H9 (cell line): ENCODE data around the gene PTTG1IP. TPM values are rescaled to one million over a fixed set of nuclear protein-coding genes. Genes with fewer than 3 reads are reported as not detected.

Experiments
- DNase-seq: peaks from one replicate; pipeline ENCODE4 v3.0.0-alpha.2; 2017
- H2AFZ ChIP-seq: one replicate; pipeline ENCODE4 v1.6.1; 2013; ENCODE audit warnings: mild to moderate bottlenecking, low read length, control low read depth, moderate library complexity
- H2AK5ac ChIP-seq: 2 replicates; pipeline ENCODE4 v1.6.1; 2013; ENCODE audit warnings: low read length, control low read depth, mixed read lengths; ENCODE audit not compliant: insufficient read length
- H2BK120ac ChIP-seq: one replicate; pipeline ENCODE4 v1.6.1; 2013; ENCODE audit warnings: low read depth, mild to moderate bottlenecking, low read length, control low read depth, inconsistent platforms; ENCODE audit not compliant: poor library complexity, severe bottlenecking
- H2BK12ac ChIP-seq: 2 replicates; pipeline ENCODE4 v1.6.1; 2013; ENCODE audit warnings: low read length, control low read depth, mixed read lengths, low read depth; ENCODE audit not compliant: insufficient read length
- H2BK15ac ChIP-seq: 2 replicates; pipeline ENCODE4 v1.6.1; 2013; ENCODE audit warnings: low read depth, low read length, control low read depth
- H2BK20ac ChIP-seq: one replicate; pipeline ENCODE4 v1.6.1; 2013; ENCODE audit warnings: low read depth, mild to moderate bottlenecking, low read length, control low read depth, inconsistent platforms; ENCODE audit not compliant: poor library complexity, severe bottlenecking
- H2BK5ac ChIP-seq: 2 replicates; pipeline ENCODE4 v1.6.1; 2013; ENCODE audit warnings: low read length, control low read depth, mixed read lengths; ENCODE audit not compliant: insufficient read length
- H3K14ac ChIP-seq: 2 replicates; pipeline ENCODE4 v1.6.1; 2013; ENCODE audit warnings: low read length, control low read depth; ENCODE audit not compliant: insufficient read depth
- H3K18ac ChIP-seq: 2 replicates; pipeline ENCODE4 v1.6.1; 2013; ENCODE audit warnings: low read depth, mild to moderate bottlenecking, mixed read lengths, low read length, control low read depth; ENCODE audit not compliant: insufficient read length
- H3K23ac ChIP-seq: 2 replicates; pipeline ENCODE4 v1.6.1; 2013; ENCODE audit warnings: low read length, control low read depth, mixed read lengths, low read depth; ENCODE audit not compliant: insufficient read length
- H3K23me2 ChIP-seq: 2 replicates; pipeline ENCODE4 v1.6.1; 2013; ENCODE audit warnings: low read depth, mild to moderate bottlenecking, mixed read lengths, low read length, control low read depth; ENCODE audit not compliant: insufficient read length, poor library complexity, severe bottlenecking
- H3K27ac ChIP-seq: 2 replicates; pipeline ENCODE4 v1.5.1; 2013; ENCODE audit warnings: low read length, control low read depth, mixed read lengths, low read depth; ENCODE audit not compliant: insufficient read length
- H3K27me3 ChIP-seq: 2 replicates; pipeline ENCODE4 v1.6.1; 2013; ENCODE audit warnings: low read length, control low read depth, inconsistent platforms; ENCODE audit not compliant: insufficient read depth
- H3K4ac ChIP-seq: 2 replicates; pipeline ENCODE4 v1.6.1; 2013; ENCODE audit warnings: low read depth, mild to moderate bottlenecking, control low read depth, inconsistent platforms, low read length, moderate library complexity
- H3K4me1 ChIP-seq: 2 replicates; pipeline ENCODE4 v1.6.1; 2013; ENCODE audit warnings: low read length, control low read depth, inconsistent platforms; ENCODE audit not compliant: insufficient read depth
- H3K4me2 ChIP-seq: 2 replicates; pipeline ENCODE4 v1.6.1; 2013; ENCODE audit warnings: low read length, control low read depth, mixed read lengths; ENCODE audit not compliant: insufficient read length, insufficient read depth
- H3K56ac ChIP-seq: 2 replicates; pipeline ENCODE4 v1.6.1; 2013; ENCODE audit warnings: low read depth, mild to moderate bottlenecking, mixed read lengths, low read length, control low read depth; ENCODE audit not compliant: insufficient read length
- H3K79me1 ChIP-seq: 2 replicates; pipeline ENCODE4 v1.6.1; 2013; ENCODE audit warnings: low read depth, mild to moderate bottlenecking, moderate library complexity, low read length, control low read depth, inconsistent platforms; ENCODE audit not compliant: insufficient read depth, poor library complexity, severe bottlenecking
- H3K79me2 ChIP-seq: 2 replicates; pipeline ENCODE4 v1.6.1; 2013; ENCODE audit warnings: low read length, control low read depth, inconsistent platforms; ENCODE audit not compliant: insufficient read depth
- H3K9ac ChIP-seq: 2 replicates; pipeline ENCODE4 v1.6.1; 2013; ENCODE audit warnings: low read length, control low read depth, mixed read lengths; ENCODE audit not compliant: insufficient read length; ENCODE audit errors: extremely low read depth
- H3K9me3 ChIP-seq: one replicate; pipeline ENCODE4 v1.6.1; 2013; ENCODE audit warnings: low read depth, low read length, inconsistent platforms; ENCODE audit not compliant: control insufficient read depth
- H3T11ph ChIP-seq: one replicate; pipeline ENCODE4 v1.6.1; 2013; ENCODE audit warnings: mild to moderate bottlenecking, low read length, control low read depth, inconsistent platforms
- H4K20me1 ChIP-seq: one replicate; pipeline ENCODE4 v1.6.1; 2013; ENCODE audit not compliant: control insufficient read depth, insufficient read length, insufficient read depth
- H4K5ac ChIP-seq: 2 replicates; pipeline ENCODE4 v1.6.1; 2013; ENCODE audit warnings: low read depth, mild to moderate bottlenecking, mixed read lengths, low read length, control low read depth; ENCODE audit not compliant: insufficient read length
- H4K8ac ChIP-seq: replicated peaks from 2 replicates; pipeline ENCODE4 v1.6.1; 2013; ENCODE audit warnings: low read length, control low read depth, mixed read lengths, low read depth; ENCODE audit not compliant: insufficient read length
- H4K91ac ChIP-seq: 2 replicates; pipeline ENCODE4 v1.6.1; 2013; ENCODE audit warnings: low read depth, mild to moderate bottlenecking, moderate library complexity, mixed read lengths, low read length, control low read depth; ENCODE audit not compliant: insufficient read length
- H3K27ac Mint-ChIP-seq, 3 experiments: 2 replicates in 2 of 3; 3 replicates in 1 of 3; pipeline ENCODE4 v1.8.0; 2020 to 2021; ENCODE audit warnings: mixed read lengths in 3 of 3, mild to moderate bottlenecking in 1 of 3, moderate library complexity in 1 of 3
- H3K27me3 Mint-ChIP-seq: 2 replicates; pipeline ENCODE4 v1.8.0; 2021; ENCODE audit warnings: low read depth, mild to moderate bottlenecking, moderate library complexity, mixed read lengths
- H3K36me3 Mint-ChIP-seq, 3 experiments: 2 replicates in 2 of 3; 3 replicates in 1 of 3; pipeline ENCODE4 v1.8.0; 2020 to 2021; ENCODE audit warnings: low read depth in 3 of 3, mixed read lengths in 3 of 3; ENCODE audit not compliant: insufficient read depth in 1 of 3
- H3K4me1 Mint-ChIP-seq, 2 experiments: 2 replicates each; pipeline ENCODE4 v1.8.0; 2020; ENCODE audit warnings: mixed read lengths in 2 of 2
- H3K4me3 Mint-ChIP-seq, 2 experiments: 2 replicates in 1 of 2; 3 replicates in 1 of 2; pipeline ENCODE4 v1.8.0; 2020 to 2021; ENCODE audit warnings: mild to moderate bottlenecking in 2 of 2, mixed read lengths in 2 of 2, moderate library complexity in 1 of 2
- H3K9me3 Mint-ChIP-seq, 2 experiments: 2 replicates in 1 of 2; 3 replicates in 1 of 2; pipeline ENCODE4 v1.8.0; 2020; ENCODE audit warnings: mild to moderate bottlenecking in 2 of 2, mixed read lengths in 2 of 2, moderate library complexity in 1 of 2
- WGBS: extraction: QIAGEN DNeasy Blood & Tissue Kit; methylation state at CpG from one replicate; pipeline ENCODE4 v1.1.7; 2013; ENCODE audit warnings: missing lambda C conversion rate, low lambda C conversion rate, mixed read lengths; ENCODE audit not compliant: insufficient read length; ENCODE audit errors: extremely low coverage; 5-methylcytosine and 5-hydroxymethylcytosine counted together
- total RNA-seq: library from RNA; stranded (reverse); gene quantifications from 2 replicates; pipeline ENCODE4 v1.2.1, GENCODE V29; 2021
- TF ChIP-seq, protein P1 (sequence below): fragments of 200-600 bp; sonication (generic); conservative IDR thresholded peaks from 3 replicates; pipeline ENCODE4 v1.8.0; 2021; ENCODE audit warnings: antibody characterized with exemption, mild to moderate bottlenecking

The PTTG1IP gene
- total RNA-seq, 1 experiment from 2014 or later, result 107 TPM

DNA sequence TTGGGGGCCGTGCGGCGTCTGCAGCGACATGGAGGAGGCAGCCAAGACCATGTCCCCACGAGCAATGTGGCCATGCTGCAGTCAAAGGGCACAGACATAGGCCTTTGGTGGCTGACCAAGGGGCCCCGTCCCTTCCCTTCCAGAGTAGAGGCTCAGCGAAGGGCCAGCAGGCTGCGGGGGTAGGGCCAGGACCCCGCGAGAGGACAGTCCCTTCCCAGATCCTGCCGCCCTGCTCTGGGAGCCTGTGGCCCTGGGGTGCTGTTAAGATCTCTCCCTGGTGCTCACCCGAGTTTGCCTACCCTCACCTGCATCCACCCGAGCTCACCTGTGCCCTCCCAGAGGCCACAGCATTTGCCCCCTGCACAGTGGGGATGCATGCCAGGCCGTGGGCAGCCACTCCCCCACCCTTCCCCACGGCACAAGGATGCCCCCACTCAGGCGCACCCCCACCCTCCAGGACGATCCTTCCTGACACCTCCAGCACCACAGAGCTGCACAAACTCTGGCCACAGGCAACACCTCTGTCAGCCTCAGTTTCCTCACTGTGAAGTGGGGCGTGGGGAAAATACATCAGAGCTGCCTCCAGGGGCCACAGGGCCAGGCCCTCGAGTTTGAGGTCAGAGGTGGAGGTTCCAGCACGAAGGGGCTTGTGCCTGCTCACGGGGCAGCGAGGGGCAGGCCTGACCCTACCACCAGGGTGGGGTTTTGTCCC, 31.7 kb upstream of the PTTG1IP start:
- Histone ChIP-seq H3K18ac (no peak overlapping the region), H4K20me1 (peaks cover 6% of the 10 kb centered on the region), H4K91ac (no peak overlapping the region), H3K56ac (no peak overlapping the region), H2BK20ac (no peak overlapping the region), H4K8ac (no peak overlapping the region), H2BK5ac (no peak overlapping the region), H3K9me3 (no peaks in the 10 kb centered on the region), H3K14ac (no peak overlapping the region), H3K4me1 (no peaks in the 10 kb centered on the region), H2BK12ac (no peak overlapping the region), H3T11ph (no peak overlapping the region), H2AFZ (no peak overlapping the region), H2BK15ac (no peak overlapping the region), H2BK120ac (no peak overlapping the region), H3K4ac (no peak overlapping the region), H3K23me2 (no peaks in the 10 kb centered on the region), H4K5ac (no peak overlapping the region), H3K27ac (no peak overlapping the region), H3K79me1 (no peaks in the 10 kb centered on the region), H3K23ac (no peak overlapping the region), H3K27me3 (no peaks in the 10 kb centered on the region), H3K79me2 (no peaks in the 10 kb centered on the region), H3K4me2 (no peak overlapping the region), H3K9ac (no peak overlapping the region), H2AK5ac (no peak overlapping the region)
- H3K27me3 Mint-ChIP-seq, result peaks cover 8% of the 10 kb centered on the region
- TF ChIP-seq, protein P1, sequence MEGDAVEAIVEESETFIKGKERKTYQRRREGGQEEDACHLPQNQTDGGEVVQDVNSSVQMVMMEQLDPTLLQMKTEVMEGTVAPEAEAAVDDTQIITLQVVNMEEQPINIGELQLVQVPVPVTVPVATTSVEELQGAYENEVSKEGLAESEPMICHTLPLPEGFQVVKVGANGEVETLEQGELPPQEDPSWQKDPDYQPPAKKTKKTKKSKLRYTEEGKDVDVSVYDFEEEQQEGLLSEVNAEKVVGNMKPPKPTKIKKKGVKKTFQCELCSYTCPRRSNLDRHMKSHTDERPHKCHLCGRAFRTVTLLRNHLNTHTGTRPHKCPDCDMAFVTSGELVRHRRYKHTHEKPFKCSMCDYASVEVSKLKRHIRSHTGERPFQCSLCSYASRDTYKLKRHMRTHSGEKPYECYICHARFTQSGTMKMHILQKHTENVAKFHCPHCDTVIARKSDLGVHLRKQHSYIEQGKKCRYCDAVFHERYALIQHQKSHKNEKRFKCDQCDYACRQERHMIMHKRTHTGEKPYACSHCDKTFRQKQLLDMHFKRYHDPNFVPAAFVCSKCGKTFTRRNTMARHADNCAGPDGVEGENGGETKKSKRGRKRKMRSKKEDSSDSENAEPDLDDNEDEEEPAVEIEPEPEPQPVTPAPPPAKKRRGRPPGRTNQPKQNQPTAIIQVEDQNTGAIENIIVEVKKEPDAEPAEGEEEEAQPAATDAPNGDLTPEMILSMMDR, result no peak
- H3K4me3 Mint-ChIP-seq, result no peak overlapping the region
- H3K36me3 Mint-ChIP-seq, result no peaks in the 10 kb centered on the region
- H3K4me1 Mint-ChIP-seq, result peaks cover 0 to 12% of the 10 kb centered on the region in 2 experiments; a peak in 2 of 4 replicates
- DNase-seq, result no peak
- WGBS, result no CpG with 5 or more reads among the region's 22 CpGs
- H3K9me3 Mint-ChIP-seq, result no peaks in the 10 kb centered on the region; a peak in 3 of 5 replicates
- no peak overlapping the region for H3K27ac Mint-ChIP-seq
